GM15510 (cell line): ENCODE data around the gene TFF2.

Experiments
- POLR2A ChIP-seq: IDR thresholded peaks from 3 replicates; pipeline ENCODE4 v1.6.1; 2011; ENCODE audit warnings: borderline replicate concordance; ENCODE audit not compliant: insufficient read length; ENCODE audit errors: extremely low read depth

The TFF2 gene

GRCh38 chr21:42362198-42362597, 11.4 kb upstream of the TFF2 start:
- TF ChIP-seq POLR2A: no peak

GRCh38 chr21:42361286-42361685, 10.5 kb upstream of the TFF2 start:
- TF ChIP-seq POLR2A: no peak

- no peak for TF ChIP-seq POLR2A
Observed at GRCh38 chr21:42360317-42360716, 9.5 kb upstream of the TFF2 start.

- no peak for TF ChIP-seq POLR2A
Observed at GRCh38 chr21:42358937-42359336, 8.1 kb upstream of the TFF2 start.

GRCh38 chr21:42358261-42358660, 7.5 kb upstream of the TFF2 start:
- TF ChIP-seq POLR2A: no peak

GRCh38 chr21:42357307-42357706, 6.5 kb upstream of the TFF2 start:
- no peak for TF ChIP-seq POLR2A

- no peak for TF ChIP-seq POLR2A
Observed at GRCh38 chr21:42356650-42357049, 5.9 kb upstream of the TFF2 start.

- TF ChIP-seq POLR2A: no peak
Observed at GRCh38 chr21:42356046-42356445, 5.3 kb upstream of the TFF2 start.

- TF ChIP-seq POLR2A: no peak
Observed at GRCh38 chr21:42353623-42354022, 2.8 kb upstream of the TFF2 start.

GRCh38 chr21:42352441-42353095, 1.8 kb upstream of the TFF2 start:
- no peak for TF ChIP-seq POLR2A

GRCh38 chr21:42351626-42352440, 1.0 kb upstream of the TFF2 start:
- TF ChIP-seq POLR2A: no peak

- TF ChIP-seq POLR2A: no peak
Observed at GRCh38 chr21:42350318-42350910, 380 bp downstream of the TFF2 start.

- no peak for TF ChIP-seq POLR2A
Observed at GRCh38 chr21:42349420-42350317, 1.1 kb downstream of the TFF2 start.

- TF ChIP-seq POLR2A: no peak
Observed at GRCh38 chr21:42348762-42349161, 2.0 kb downstream of the TFF2 start.
